ENCODE data around the gene PTPRN2. TPM values are rescaled to one million over a fixed set of nuclear protein-coding genes. Genes with fewer than 3 reads are reported as not detected.

PTPRN2 gene
- total RNA-seq, 1 experiment from 2014 or later = 2.1 TPM

- RAD21 ChIA-PET (ENCODE audit: low non-redundant PET in 1 of 2, low total read pairs in 2 of 2, uncharacterized antibody in 2 of 2, unreplicated experiment in 2 of 2) = no interaction called here
- no peak overlapping the region for H3K27ac ChIP-seq (ENCODE audit: low read depth, low read length)
- H2AFZ ChIP-seq (ENCODE audit: low read depth, low read length, poor library complexity, severe bottlenecking) = no peak overlapping the region
- TF ChIP-seq TCF7L2 (IDR thresholded peaks at IDR 0.05; ENCODE audit: borderline replicate concordance, extremely low read depth, insufficient read depth, insufficient read length) = no peak
- no peak for TF ChIP-seq ELF1 (IDR thresholded peaks at IDR 0.05; ENCODE audit: borderline replicate concordance, low read depth)
- TF ChIP-seq FOSL1 (IDR thresholded peaks at IDR 0.05; ENCODE audit: low read depth) = no peak
- no peak for TF ChIP-seq EGR1 (IDR thresholded peaks at IDR 0.05; ENCODE audit: low read depth)
- TF ChIP-seq RAD21 (IDR thresholded peaks at IDR 0.05; ENCODE audit: low read depth) = no peak
- no peak for TF ChIP-seq EZH2phosphoT487 (IDR thresholded peaks at IDR 0.05; ENCODE audit: borderline replicate concordance)
- no peak for TF ChIP-seq EZH2 (IDR thresholded peaks at IDR 0.05)
- TF ChIP-seq ATF3 (IDR thresholded peaks at IDR 0.05) = no peak
- no peak for TF ChIP-seq CEBPB (IDR thresholded peaks at IDR 0.05; ENCODE audit: low read depth)
- TF ChIP-seq MAX (IDR thresholded peaks at IDR 0.05) = no peak
- TF ChIP-seq POLR2A (IDR thresholded peaks at IDR 0.05; ENCODE audit: borderline replicate concordance, extremely low read depth, insufficient read depth, insufficient read length) = no peak
- no peak for TF ChIP-seq JUND (IDR thresholded peaks at IDR 0.05)
- no peak for TF ChIP-seq SIN3A (IDR thresholded peaks at IDR 0.05; ENCODE audit: low read depth)
- TF ChIP-seq ZBTB33 (IDR thresholded peaks at IDR 0.05; ENCODE audit: extremely low read depth, insufficient replicate concordance, low read length) = no peak
- TF ChIP-seq POLR2AphosphoS5 (IDR thresholded peaks at IDR 0.05; ENCODE audit: low read depth, low read length) = no peak
- no peak for TF ChIP-seq YY1 (IDR thresholded peaks at IDR 0.05; ENCODE audit: extremely low read depth, insufficient replicate concordance, low read depth, low read length)
- TF ChIP-seq ZFX (IDR thresholded peaks at IDR 0.05) = no peak
- TF ChIP-seq SRF (IDR thresholded peaks at IDR 0.05; ENCODE audit: low read depth) = no peak
- POLR2A ChIA-PET = no interaction called here
- no peak for ATAC-seq
- no peaks in the 10 kb centered on the region for H3K27me3 ChIP-seq (ENCODE audit: insufficient read depth, low read length)
- CTCF ChIA-PET = no interaction called here
- intact Hi-C loops (cut with micrococcal nuclease) = no loop called here
- no peak for DNase-seq (ENCODE audit: low read depth, low spot score)
- no peaks in the 10 kb centered on the region for H3K4me1 ChIP-seq (ENCODE audit: control insufficient read depth in 1 of 2, insufficient read depth in 2 of 2, low read length in 2 of 2)
- H3K4me2 ChIP-seq (ENCODE audit: low read length) = no peak overlapping the region
- H3K36me3 ChIP-seq (ENCODE audit: control insufficient read depth in 1 of 2, insufficient read depth in 2 of 2, low read length in 2 of 2) = no peaks in the 10 kb centered on the region
- H3K9me3 ChIP-seq (ENCODE audit: control insufficient read depth in 1 of 2, insufficient read depth in 1 of 2, low read depth in 1 of 2, low read length in 2 of 2) = peaks cover 4 to 8% of the 10 kb centered on the region in 2 experiments; a peak in 2 of 4 replicates
- H3K4me3 ChIP-seq (replicated peaks in 1 of 2; ENCODE audit: low read depth in 1 of 2, low read length in 2 of 2) = no peak overlapping the region
- H3K79me2 ChIP-seq (ENCODE audit: insufficient read depth, low read length) = no peaks in the 10 kb centered on the region
- H3K9me2 ChIP-seq (ENCODE audit: insufficient read depth) = no peaks in the 10 kb centered on the region
- BruUV-seq (replicated peaks) = no TSS peak
- H3K9ac ChIP-seq (ENCODE audit: low read length) = no peak overlapping the region
- H4K20me1 ChIP-seq (ENCODE audit: insufficient read depth) = no peaks in the 10 kb centered on the region
Observed at GRCh38 chr7:158309868-158310763, 277.5 kb downstream of the PTPRN2 start.
